Amniotic epithelial cell (primary cell): ENCODE measurements around the gene RHBDF1.

ENCODE experiments used
- DNase-seq: peaks from one replicate; pipeline ENCODE4 v3.0.0-alpha.2; 2010; ENCODE audit warnings: low read depth

RHBDF1 gene

DNA sequence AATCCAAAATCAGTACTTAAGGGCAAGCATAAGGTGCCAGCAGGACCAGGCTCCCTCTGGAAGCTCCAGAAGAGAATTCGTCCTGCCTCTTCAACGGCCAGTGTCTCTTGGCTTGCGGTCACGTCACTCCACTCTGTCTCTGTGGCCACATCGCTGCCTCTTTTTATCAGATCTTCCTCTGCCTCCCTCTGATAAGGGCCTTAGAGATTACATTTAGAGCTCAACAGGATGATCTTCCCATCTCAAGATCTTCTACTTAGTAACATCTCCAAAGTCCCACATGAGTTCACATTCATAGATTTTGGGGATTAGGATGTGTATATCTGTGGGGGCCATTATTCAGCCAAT is 22.5 kb upstream of the RHBDF1 start:
- no peak for DNase-seq

- no peak for DNase-seq
These were observed 20.3 kb upstream of the RHBDF1 start for GRCh38 chr16:92431-93339.

DNA sequence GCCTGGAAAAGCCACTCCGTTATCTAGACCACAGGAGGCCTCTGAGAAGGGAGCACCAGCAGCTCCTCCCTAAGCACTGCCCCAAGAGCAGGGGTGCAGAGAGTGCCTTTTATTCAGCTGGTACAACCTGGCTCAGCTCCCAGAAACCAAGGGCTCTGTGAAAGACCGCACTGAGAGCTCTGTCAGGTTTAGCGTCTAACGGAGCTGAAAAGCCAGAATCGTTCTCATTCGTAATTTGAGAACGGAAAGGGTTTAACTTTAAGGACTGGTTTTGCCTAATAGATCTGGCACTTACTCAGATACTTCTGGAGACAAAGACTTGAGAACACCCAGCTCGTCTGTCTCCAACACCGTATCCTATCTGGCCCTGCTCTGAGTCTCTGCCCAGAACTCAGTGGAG is 19.1 kb upstream of the RHBDF1 start:
- peak; percentile 83 for DNase-seq

DNA sequence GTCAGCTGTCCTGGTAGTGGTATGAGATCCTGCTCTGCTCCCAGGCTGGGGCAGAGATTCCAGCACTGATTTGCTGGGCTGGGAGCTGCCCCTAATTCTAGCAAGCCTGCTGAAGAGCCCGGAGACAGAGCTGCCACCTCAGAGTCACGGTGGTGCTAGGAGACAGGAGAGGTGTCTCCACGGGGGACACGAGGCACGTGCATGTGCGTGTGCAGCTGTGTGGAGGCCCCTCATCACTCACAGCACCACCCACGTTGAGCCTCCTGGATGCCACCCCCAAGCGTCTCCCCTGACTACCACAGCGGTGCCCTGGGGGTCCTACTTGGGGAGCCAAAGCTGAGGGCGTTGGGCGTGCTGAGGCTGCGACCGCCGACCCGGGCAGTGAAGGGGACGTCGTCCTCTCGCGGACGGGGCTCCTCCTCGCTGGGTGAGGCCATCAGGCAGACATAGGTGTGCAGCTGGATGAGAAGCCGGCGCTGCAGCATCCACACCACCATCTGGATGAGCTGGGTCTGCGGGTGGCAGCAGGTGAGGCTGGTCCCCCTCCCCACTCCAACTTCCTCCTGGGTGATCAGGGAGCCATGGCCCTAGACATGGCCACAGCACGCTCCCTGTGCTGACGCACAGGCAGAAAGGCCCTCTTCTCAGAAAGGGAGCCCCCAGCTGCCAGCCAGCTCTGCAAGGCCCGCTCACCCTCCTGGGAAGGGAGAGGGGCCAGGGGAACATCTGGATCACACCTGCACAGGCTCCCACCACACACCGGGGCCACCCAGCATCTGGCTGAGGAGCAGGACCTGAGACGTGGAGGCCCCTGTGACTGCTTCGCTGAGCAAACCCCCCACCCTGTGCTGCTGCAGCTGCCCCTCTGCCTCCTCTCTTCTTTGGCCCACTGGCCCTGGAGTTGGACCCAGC is 17.2 kb upstream of the RHBDF1 start:
- no peak for DNase-seq

DNA sequence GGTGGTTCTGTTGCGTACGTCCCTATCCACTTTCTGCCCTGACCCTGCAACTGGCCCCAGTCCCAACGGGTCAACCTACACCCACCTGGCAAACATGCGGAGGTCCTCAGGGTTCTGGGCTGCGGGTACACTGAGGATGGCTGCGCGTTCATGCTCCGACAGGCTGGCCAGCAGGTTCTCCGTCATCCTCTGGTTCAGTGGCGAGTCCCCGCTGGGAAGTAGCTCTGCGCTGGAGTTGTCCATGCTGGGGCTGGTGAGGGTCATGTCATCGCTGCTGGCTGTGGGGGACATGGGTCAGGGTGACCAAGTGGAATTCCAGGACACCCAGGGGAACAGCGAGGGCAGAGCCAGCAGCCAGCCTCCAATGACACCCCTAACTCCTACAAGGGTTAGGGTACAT is 16.2 kb upstream of the RHBDF1 start:
- DNase-seq: no peak

DNA sequence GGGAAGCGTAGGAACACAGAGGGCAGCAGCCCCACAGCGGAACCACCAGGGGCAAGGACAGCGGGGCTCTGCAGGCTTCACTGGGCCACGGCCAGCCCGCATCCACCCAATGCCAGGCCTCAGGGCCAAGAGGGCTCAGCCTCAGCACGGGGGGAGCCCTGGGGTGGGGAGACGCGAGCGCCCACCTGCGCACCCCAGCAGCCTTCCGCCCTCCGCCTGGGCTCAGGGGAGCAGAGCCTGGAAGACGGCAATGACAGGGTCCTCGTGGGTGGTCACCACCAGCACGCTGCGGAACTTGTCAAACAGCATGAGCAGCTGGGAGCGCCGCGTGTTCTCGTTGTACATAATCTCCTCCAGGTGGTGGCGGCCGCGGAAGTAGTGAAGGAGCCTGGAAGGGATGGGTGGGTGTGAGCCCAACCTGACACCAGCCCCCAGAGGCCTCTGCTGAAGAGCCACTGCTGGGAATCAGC is 14.1 kb upstream of the RHBDF1 start:
- DNase-seq: no peak

DNA sequence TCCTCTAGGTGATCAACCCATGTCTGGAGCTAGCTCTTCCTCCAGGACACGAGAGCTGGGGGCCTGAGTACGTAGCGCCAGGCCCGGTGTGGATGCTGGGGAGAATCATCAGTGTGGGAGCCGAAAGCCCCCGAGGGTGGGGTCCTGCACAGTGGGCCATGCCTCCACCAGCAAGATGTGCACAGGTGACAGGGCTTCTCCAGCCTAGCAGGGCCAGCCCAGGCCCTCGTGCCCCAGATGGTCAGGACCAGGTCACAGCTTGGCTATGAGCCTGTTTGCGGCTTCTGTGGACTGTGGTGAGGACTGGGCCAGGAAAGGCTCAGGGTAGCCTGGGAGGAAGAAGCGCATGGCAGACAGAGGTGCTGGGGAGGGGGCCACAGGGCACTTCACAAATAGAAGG is 13.4 kb upstream of the RHBDF1 start:
- no peak for DNase-seq

GRCh38 chr16:85407-85782 is 13.0 kb upstream of the RHBDF1 start:
- no peak for DNase-seq

DNA sequence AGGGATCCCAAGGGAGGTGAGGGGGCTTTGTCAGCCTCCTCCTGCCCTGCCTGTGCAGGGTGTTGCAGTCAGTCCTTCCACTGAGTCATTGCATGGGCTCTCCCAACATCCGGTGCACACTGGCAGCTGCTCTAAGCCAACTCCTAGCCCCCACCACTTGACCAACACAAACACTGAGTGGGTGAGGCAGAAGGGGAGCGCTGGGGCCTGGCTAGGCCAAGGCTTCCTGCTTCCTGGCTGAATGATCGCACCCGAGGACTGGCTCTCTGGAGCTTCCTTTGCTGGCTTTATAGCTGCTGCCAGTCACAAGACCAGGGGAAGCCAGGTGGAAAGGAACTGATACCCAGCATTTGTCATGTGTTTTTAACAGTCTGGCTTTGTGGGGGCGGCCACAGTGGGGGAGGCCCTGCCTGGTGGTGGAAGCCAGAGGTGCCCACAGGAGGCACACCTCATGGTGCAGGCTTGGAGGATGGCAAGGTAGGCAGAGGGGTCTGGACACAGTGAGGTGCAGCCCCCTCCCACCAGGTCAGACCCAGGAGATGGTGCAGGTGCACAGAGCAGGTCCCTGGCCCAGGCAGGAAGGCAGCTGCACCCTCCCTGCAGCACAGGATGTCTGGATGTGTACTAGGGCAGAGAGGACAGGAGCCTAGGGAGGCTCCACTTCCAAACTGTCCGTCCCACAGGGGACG is 12.4 kb upstream of the RHBDF1 start:
- peak; percentile 95 for DNase-seq

- DNase-seq: peak; percentile 55
These were observed 11.6 kb upstream of the RHBDF1 start for GRCh38 chr16:83781-84615.

GRCh38 chr16:83060-83603 is 10.7 kb upstream of the RHBDF1 start:
- no peak for DNase-seq

DNA sequence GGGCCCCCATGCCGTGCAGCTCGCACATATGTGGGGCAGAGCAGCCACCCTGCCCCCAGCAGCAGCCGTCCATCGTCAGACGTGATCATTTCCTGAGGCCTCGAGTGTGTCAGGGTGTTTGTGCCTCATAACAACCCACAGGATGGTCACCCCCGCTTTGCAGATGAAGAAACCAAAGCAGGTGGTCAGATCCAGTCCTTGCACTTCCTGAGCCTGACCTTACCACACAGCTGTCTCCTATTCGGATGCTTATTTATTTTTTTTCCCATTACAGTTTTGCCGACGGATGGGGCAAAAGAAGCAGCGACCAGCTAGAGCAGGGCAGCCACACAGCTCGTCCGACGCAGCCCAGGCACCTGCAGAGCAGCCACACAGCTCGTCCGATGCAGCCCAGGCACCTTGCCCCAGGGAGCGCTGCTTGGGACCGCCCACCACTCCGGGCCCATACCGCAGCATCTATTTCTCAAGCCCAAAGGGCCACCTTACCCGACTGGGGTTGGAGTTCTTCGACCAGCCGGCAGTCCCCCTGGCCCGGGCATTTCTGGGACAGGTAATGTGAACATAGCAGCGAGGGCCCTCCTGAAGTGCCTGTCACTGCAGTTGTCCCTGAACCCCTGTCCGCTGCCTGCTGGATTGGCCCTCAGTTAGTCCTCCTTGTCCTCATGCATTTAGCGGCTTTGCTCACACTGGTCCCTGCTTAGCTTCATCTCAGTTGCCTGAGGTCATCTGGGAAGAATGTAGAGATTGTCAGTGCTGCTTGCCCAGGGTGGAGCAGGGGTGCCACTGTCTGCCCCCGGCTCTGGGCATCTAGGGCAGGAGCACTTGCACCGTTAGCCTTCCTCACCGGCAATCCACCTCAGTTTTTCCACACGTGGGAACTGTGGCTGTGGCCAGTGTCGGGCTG is 7.0 kb upstream of the RHBDF1 start:
- peak; percentile 54 for DNase-seq

- peak; percentile 51 for DNase-seq
These were observed 6.2 kb upstream of the RHBDF1 start for GRCh38 chr16:78444-79150.

- DNase-seq: peak; percentile 64
These were observed 5.5 kb upstream of the RHBDF1 start, which contains the start of gene MPG for GRCh38 chr16:77807-78443. TSS of gene MPG (plus strand) at chr16:78225. CDS start at chr16:78310, 85 bp downstream.

- peak; percentile 76 for DNase-seq
These were observed 4.9 kb upstream of the RHBDF1 start for GRCh38 chr16:77273-77806.

- peak; percentile 71 for DNase-seq
These were observed 4.3 kb upstream of the RHBDF1 start for GRCh38 chr16:76535-77272.

- peak; percentile 92 for DNase-seq
These were observed 3.4 kb upstream of the RHBDF1 start for GRCh38 chr16:75580-76501.
